Uterus (tissue), 2 donors: ENCODE results near the gene FOXF2.

Source experiments
- POLR2A ChIP-seq, 2 donors: fragments of 450-650 bp; IDR thresholded peaks; one replicate each; pipeline ENCODE4 v1.6.1; 2016; ENCODE audit warnings: antibody characterized with exemption in 2 of 2, mild to moderate bottlenecking in 1 of 2, moderate library complexity in 1 of 2
- TF ChIP-seq, protein P1 (sequence below), 4 experiments: fragments of 200-600 bp in 2 of 4; fragments of 450-650 bp in 2 of 4; sonication (generic) in 2 of 4; IDR thresholded peaks; one replicate each; pipeline ENCODE4 v1.5.1; 2016 to 2019; ENCODE audit warnings: antibody characterized with exemption in 4 of 4, mild to moderate bottlenecking in 2 of 4, moderate library complexity in 1 of 4

DNA sequence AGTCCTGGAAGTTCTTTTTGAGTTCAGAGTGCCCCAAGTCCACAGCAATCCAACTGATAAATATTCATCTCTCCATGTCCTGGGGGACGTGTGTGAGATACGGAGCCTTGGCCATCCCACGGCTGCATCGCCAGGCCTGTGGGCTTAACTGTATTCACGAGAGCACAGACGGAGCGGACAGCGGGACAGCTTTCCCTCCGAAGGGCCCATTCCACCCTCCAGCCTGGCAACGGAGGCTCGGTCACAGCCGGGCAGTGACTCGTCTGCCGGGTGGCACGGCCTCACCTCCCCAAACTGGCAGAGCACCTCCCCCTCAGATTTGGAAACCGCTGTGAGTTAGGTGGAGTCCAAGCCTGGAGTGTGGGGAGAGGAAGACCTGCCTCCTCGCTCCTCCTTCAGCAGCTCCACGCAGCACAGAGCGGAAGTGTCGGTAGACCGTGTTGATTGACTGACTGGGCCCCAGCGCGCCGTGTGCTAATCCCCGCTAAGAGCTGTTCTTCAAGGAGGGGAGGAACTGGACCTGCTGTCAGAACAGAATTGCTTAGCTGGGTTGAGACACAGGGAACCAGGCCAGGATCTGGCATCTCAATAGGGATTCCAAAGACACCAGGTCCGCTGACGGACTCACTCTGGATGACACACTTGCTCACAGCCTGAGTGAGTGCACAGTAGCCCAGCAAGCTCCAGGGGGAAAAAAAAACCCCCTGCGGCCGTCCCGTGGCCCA is 10.9 kb downstream of the FOXF2 start:
- no peak for TF ChIP-seq POLR2A (IDR thresholded peaks at IDR 0.05)
- TF ChIP-seq, protein P1, sequence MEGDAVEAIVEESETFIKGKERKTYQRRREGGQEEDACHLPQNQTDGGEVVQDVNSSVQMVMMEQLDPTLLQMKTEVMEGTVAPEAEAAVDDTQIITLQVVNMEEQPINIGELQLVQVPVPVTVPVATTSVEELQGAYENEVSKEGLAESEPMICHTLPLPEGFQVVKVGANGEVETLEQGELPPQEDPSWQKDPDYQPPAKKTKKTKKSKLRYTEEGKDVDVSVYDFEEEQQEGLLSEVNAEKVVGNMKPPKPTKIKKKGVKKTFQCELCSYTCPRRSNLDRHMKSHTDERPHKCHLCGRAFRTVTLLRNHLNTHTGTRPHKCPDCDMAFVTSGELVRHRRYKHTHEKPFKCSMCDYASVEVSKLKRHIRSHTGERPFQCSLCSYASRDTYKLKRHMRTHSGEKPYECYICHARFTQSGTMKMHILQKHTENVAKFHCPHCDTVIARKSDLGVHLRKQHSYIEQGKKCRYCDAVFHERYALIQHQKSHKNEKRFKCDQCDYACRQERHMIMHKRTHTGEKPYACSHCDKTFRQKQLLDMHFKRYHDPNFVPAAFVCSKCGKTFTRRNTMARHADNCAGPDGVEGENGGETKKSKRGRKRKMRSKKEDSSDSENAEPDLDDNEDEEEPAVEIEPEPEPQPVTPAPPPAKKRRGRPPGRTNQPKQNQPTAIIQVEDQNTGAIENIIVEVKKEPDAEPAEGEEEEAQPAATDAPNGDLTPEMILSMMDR (IDR thresholded peaks at IDR 0.05), result no peak
